Activated T-cell treated with anti-CD3 and anti-CD28 coated beads, Interleukin-2, amount 50 U/mL, for 1 hour (primary cell): ENCODE data around the gene GOT1.

ENCODE experiments used
- DNase-seq: peaks from one replicate; pipeline ENCODE4 v3.0.0-alpha.2; 2020

GOT1 gene

DNA sequence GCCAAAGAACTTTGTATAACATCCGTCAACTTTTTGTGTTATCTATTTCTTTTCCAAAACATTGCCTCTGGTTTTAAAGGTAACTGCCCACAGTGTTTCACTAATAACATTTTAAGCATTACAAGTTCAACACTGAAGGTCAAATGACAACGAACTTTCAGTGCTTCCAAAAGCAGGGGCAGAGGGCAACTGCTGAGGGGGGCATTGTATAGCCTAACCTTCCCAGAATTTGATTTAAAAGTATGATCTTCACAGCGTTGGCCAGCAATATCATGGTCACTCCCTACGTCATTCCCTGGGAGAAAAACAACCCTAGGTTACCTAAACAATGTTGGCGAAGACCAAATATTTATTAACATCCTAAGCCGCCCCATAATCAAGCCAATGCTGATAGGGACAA lies 2.5 kb upstream of the GOT1 start:
- DNase-seq, result no peak

- DNase-seq, result no peak
These were observed 1.6 kb upstream of the GOT1 start for GRCh38 chr10:99432047-99432446.

DNA sequence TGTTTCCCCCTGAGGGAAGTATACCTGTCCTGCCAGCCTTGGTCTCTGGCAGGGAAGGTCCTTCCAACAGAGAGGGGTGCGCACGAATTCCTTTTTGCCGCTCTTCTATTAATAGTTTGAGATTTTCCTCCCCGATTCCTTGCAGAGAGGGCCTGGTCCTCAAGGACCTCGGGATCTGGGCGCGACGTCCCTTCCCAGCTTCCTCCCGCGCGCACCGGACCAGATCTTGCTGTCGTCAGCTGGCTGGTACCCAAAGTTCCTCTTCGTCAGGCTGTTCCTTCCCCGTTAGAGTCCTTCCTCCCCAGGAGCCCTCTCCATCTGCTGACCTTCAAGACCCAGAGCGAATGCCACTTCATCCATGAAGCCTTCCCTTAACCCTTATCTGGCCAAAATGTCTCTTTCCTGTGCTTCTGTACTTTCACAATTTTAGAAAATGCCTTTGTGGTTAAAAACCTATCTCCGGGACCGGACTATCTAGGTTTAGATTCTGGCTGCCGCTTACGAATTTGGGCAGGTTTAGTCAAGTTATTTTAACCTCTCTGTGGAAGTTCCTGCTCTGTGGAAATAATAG lies 851 bp upstream of the GOT1 start:
- no peak for DNase-seq

DNA sequence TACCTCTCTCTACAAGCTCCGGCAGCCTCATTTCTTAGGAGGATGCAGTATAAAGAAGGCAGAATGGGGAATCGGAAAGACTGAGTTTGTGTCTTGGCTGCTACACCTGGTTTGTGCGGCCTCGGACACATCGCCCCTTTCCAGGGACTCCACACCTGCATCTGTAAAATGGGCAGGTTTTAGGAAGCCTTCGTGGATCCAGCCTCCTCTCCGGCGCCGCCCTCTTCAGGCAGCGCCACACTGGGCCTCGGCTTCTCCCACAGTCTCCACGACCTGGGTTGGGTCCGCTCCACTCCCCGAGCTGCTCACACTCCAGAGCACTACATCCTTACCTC lies 341 bp downstream of the GOT1 start:
- no peak for DNase-seq

DNA sequence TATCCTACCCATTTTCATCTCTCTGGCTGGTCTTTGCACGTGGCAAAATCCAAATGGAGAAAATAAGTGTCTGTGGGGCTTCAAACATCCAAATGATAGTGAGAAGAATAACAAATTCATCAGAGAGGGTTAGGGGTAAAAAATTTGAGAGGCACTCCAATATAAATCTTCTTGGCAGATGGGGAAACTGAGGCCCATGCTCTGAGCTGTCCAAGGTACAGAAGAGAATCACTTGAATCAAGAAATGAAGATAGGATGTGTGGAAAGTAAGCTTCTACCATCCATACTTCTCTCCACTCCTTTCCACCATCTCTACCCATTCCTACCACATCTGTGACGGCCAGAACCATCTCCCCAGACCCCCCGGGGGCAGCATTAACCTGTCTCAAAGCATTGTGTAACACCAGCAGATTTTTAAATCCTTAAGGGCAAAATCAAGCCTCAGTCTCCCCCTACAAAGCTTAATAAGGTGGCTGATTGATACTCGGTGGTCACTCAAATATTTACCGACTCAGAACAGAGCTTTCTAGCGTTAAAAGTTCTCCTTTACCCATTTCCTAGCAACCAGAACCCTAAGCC lies 818 bp downstream of the GOT1 start:
- DNase-seq, result no peak

DNA sequence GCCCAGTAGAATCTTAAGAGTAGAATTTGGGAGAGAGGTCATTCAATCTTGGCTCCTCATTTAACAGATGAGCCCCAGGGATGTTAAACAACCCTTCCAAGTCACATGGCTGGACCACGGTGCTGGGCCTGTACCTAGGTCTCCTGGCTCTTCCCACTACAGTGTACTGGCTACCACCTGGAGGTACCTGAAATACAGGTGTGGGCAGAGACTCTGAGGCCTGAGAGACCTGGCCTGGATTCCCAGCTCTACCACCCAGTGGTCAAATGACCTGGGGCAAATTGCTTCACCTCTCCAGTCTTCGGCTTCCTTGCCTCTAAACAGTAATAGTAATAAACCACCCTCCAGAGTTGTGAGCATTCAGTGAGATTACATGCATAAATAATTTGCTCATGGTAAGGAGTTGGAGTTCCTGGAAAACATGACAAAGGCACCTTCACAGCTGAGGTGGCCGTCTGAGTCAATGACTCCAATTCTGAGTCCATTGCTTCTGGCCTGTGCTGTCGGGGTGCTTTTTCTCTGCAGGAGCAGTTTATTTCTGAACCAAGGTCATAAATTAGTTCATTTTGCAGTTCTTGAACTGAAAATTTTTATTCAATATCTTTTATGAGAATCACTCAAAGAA lies 2.7 kb downstream of the GOT1 start:
- DNase-seq, result no peak

- DNase-seq, result no peak
These were observed 3.7 kb downstream of the GOT1 start for GRCh38 chr10:99426689-99427088.

DNA sequence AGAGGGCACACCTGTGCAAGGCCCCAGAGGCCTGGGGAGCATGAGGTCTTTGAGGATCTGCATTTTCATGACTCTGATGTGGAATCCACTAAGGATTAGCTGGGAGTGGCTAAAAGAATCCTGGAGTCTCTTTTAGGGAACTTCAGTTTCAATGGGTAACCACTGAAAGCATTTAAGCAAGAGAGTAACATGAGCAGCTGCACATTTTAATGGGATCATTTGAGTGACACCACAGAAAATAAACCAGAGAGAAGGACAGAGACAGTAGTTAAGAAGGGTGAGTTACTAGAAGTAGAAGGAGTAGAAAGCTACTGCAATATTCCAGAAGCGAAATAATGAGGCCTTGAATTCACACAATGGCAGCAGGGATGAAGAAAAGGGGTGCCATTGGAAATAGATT lies 5.2 kb downstream of the GOT1 start:
- DNase-seq, result no peak

DNA sequence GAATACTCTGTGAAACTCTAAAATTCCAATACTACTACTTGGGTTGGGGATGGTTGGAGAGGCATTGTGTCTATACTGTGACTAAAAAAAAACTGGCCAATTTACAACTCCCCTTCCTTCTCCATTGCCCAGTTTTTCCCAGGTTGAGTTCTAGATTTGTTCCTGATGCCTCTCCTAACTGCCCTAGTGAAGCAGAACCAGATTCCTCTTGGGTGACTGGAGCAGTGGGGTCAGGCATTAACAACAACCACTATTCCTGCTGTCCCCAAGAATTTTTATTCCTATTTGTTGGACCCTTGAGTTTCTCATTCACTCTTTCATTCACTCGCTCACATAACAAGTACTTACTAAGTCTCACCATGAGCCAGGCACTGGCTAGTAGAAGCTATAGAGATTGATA lies 5.8 kb downstream of the GOT1 start:
- DNase-seq, result no peak

DNA sequence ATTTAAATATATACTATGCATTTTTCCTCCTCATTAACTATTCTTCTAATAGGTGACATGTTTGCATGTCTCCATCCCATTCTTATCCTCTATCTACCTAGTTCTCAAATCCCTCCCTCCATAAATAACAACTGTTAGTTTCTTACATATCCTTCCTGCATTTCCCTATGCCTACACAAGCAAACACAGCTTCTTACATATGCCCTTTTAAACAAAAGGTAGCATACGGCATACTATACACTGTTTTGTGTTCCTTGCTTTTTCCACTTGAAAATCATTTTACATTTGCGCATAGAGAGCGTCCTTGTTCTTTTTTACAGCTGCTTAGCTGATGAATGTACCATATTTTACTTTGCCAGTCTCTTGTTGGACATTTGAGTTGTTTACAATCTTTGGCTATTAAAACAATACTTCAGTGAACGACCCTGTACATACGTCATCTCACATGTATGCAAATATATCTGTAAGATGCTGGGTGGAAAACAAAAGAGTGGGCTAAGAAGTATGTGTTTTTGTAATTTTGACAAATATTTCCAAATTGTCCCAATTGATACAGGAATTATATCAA lies 7.8 kb downstream of the GOT1 start:
- no peak for DNase-seq

- no peak for DNase-seq
These were observed 9.1 kb downstream of the GOT1 start for GRCh38 chr10:99421233-99421739.

DNA sequence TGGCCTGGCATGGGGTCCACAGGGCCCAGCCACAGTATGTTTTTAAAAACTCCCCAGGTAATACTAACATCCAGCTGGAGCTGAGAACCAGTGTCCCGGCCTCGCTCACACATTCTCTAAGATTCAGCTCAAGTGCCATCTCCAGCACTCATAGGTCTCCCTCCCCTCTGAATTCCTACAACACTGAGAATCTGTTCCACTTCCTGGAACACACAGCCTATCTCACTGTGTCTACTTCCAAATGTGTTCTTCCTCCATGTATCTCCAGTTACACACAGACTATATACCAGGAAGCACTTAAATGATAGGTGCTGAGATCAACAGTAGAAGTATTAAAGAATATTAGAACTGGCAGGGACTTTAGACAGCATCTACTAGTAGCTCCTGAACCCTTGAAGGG lies 10.7 kb downstream of the GOT1 start:
- no peak for DNase-seq

- DNase-seq, result no peak
These were observed 11.4 kb downstream of the GOT1 start for GRCh38 chr10:99418910-99419624.

- no peak for DNase-seq
These were observed 18.3 kb downstream of the GOT1 start for GRCh38 chr10:99412099-99412498.

DNA sequence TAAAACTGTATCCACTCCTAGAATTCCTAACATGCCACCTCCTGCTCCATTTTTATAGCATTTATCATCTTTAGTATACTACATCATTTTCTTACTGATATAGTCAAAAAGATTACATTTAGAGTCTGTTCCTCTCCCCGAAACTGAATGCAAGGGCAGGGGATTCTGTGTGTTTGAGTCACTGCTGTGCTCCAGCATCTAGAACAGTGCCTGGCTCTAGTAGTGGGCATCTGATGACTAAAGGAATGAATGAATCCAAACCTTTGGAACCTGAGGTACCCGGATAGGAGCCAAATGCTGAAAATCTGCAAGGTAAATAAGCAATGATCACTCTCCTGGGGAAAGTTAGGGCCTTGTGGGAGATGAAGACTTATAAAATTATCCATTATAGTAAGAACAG lies 18.9 kb downstream of the GOT1 start:
- no peak for DNase-seq

- DNase-seq, result no peak
These were observed 19.5 kb downstream of the GOT1 start for GRCh38 chr10:99410876-99411275.

DNA sequence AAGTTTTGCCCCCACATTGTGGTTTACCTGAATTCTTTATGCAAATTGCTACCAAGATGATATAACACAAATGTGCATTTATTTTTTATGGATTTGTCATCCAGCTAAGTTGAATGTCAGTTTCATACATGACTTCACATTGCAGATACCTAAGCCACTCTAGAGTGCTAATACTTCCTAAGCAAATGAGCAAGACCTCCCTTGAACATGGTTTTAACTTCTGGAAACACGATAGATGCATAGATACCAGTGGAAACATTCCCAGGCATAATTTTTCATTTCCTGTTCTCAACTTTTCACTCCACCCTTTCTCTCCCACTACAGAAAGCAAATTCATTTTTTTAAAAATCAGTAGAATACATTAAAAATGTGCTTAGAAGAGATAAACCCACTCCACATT lies 20.3 kb downstream of the GOT1 start:
- DNase-seq, result no peak

DNA sequence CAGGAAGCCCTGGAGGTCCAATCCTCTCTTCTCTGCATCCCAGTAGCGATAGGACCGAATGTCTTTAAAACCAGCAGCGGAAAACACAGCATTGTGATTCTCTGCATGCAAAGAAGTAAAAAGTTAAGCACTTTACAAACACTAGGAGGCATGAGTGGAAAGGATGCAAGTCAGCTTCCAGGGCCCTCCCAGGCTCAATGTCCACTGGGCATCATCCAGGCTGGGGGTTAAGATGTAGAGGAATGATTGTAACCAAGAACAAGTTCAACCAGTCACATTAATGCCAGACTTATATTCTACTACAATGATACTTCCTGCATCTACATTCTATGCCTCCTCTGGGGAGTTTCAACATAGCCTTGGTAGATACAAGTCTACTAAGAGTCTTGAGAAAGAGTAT lies 24.3 kb downstream of the GOT1 start:
- no peak for DNase-seq

DNA sequence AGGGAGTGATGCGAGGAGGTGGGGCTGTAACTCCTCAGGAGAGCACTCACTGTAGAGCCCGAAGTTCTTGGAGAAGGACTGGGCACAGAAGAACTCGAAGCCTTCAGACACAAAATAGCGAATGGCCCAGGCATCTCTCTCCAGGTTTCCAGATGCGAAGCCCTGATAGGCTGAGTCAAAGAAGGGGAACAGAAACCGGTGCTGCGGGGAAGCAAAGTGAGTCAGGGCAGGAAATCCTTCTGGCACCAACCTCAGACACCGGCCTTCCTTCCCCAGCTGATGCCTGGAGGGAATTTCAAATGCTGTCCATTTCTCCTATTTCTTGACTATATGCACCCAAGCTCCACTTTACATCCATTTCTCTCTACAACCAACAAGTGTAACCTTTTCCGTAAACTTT lies 26.8 kb downstream of the GOT1 start:
- DNase-seq, result no peak

- DNase-seq, result no peak
These were observed 30.8 kb downstream of the GOT1 start for GRCh38 chr10:99399664-99400063.

DNA sequence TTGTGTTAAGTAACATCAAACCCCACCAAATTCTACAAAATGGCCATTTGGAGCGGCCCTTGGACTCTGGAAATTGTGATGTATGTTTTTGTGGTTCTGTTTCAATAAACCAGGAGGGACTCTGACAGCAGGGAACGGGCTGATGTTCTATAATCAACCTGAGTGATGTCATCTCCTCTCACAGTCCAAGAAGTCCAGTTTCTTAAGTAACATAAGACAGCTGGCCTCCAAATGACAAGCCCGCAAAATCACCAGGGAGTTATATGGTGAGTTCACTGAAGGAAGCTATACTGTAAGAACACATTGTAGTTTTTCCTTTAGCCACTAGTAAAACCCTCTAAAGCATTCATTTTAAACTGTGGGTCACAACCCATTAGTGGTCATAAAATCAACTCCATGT lies 34.0 kb downstream of the GOT1 start:
- no peak for DNase-seq

DNA sequence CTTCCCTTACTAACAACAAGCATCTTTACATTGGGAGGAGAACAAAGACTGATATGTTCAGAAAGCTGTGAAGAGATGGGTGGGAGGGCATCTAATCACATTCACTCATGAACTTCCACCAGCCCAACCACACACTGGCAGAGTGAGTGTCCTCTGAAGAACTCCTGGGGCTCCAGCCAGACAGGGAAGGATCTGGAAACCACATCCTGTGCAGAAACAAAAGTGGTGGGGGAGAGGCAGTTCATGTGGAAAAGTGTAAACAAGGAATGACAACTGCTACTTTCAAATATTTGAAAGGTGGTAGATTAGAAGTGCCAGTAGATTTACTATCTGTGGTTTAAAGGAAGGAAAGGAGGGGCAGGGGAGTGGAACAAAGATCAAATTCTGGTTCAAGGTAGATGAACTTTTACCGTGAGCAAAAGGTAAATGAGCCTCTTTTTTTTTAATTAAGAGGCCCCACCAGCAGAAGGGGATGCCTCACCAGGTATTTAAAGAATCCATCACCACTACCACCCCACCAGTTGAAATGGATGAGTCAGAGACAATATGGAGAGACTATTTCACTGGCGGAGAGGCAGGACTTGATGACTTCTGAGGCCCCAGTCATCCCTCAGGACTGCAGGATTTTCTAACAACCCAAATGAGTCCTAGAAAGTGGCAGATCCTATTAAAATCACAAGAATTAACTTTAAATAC lies 34.5 kb downstream of the GOT1 start:
- no peak for DNase-seq

DNA sequence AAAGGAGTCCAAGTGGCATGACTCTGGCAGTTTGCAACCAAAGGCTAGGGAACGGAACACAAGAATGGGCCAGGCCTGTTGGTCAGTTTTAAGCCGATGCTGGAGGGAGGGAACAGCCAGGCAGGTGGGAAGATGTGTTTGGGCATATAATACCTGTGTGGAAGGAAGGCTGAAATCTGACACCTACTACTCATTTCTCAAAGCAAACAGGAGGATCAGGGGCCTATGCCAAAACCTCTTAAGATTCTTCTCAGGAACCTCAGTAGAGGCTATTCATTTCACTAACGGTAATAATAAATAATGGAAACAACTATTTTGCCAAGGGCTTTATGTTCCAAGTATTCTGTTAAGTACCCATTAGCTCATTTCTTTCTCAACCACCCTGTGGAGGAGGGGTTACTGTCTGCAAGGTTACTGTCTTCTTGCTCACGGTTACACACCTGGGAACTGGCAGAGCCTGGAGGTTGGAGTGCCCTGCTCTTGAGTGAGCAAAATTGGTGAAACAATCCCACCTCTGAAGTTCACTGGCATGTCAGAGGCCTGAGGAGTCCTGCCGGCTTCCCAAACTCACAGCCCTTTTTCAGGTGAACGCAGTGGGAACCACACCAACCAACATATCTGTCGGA lies 35.5 kb downstream of the GOT1 start:
- no peak for DNase-seq
